Sigmoid colon (tissue), 4 donors: ENCODE measurements around the gene KCNQ5.

ENCODE experiments used
- CTCF ChIP-seq, 4 experiments: fragments of 450-650 bp in 3 of 4; fragments of 200-600 bp in 1 of 4; IDR thresholded peaks; one replicate each; pipeline ENCODE4 v1.5.1; 2016 to 2019; ENCODE audit warnings: antibody characterized with exemption in 4 of 4, mild to moderate bottlenecking in 3 of 4, moderate library complexity in 2 of 4
- EP300 ChIP-seq, 4 donors: sonication (generic); formaldehyde crosslinking; IDR thresholded peaks; one replicate each; pipeline ENCODE4 v1.6.1; 2017; ENCODE audit warnings: antibody characterized with exemption in 4 of 4
- POLR2A ChIP-seq, 2 donors: fragments of 450-650 bp; IDR thresholded peaks; one replicate each; pipeline ENCODE4 v1.6.1; 2016; ENCODE audit warnings: antibody characterized with exemption in 2 of 2, mild to moderate bottlenecking in 2 of 2, moderate library complexity in 2 of 2

GRCh38 chr6:72850040-72850439 is 228.2 kb downstream of the KCNQ5 start:
- TF ChIP-seq CTCF (IDR thresholded peaks at IDR 0.05), result no peak
- TF ChIP-seq POLR2A (IDR thresholded peaks at IDR 0.05), result no peak
- no peak for TF ChIP-seq EP300 (IDR thresholded peaks at IDR 0.05)
